Gastroesophageal sphincter (tissue), 3 donors: ENCODE measurements around the gene NHS.

Source experiments
- POLR2A ChIP-seq, 2 donors: fragments of 450-650 bp; IDR thresholded peaks; one replicate each; pipeline ENCODE4 v1.6.1; 2017; ENCODE audit warnings: antibody characterized with exemption in 2 of 2, mild to moderate bottlenecking in 2 of 2, moderate library complexity in 1 of 2
- POLR2AphosphoS5 ChIP-seq: sonication (generic); formaldehyde crosslinking; IDR thresholded peaks from one replicate; pipeline ENCODE4 v1.6.1; 2017; ENCODE audit warnings: antibody characterized with exemption
- TF ChIP-seq, protein P1 (sequence below), 4 experiments: fragments of 200-600 bp in 2 of 4; fragments of 450-650 bp in 2 of 4; sonication (generic) in 1 of 4; IDR thresholded peaks; one replicate each; pipeline ENCODE4 v1.5.1; 2017 to 2019; ENCODE audit warnings: antibody characterized with exemption in 4 of 4, mild to moderate bottlenecking in 2 of 4, moderate library complexity in 2 of 4

DNA sequence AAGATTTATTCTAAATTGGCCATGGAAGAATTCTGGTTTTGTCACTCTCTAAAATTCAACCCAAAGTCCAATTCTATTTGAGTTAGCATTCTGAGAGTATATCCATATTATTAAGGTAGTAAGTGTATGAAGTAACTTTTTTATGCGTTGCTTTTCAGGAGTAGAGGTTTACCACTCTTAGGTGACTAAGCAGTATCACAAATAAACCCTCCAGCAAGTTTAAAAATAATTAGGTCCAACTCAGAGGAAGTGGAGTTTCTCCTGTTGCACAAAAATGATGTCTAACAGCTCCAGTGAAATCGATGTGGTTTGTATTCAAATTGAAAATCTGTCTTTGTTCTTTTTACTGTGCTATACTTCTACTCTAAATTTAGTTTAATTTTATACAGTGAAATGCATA is 368.9 kb downstream of the NHS start:
- TF ChIP-seq, protein P1, sequence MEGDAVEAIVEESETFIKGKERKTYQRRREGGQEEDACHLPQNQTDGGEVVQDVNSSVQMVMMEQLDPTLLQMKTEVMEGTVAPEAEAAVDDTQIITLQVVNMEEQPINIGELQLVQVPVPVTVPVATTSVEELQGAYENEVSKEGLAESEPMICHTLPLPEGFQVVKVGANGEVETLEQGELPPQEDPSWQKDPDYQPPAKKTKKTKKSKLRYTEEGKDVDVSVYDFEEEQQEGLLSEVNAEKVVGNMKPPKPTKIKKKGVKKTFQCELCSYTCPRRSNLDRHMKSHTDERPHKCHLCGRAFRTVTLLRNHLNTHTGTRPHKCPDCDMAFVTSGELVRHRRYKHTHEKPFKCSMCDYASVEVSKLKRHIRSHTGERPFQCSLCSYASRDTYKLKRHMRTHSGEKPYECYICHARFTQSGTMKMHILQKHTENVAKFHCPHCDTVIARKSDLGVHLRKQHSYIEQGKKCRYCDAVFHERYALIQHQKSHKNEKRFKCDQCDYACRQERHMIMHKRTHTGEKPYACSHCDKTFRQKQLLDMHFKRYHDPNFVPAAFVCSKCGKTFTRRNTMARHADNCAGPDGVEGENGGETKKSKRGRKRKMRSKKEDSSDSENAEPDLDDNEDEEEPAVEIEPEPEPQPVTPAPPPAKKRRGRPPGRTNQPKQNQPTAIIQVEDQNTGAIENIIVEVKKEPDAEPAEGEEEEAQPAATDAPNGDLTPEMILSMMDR (IDR thresholded peaks at IDR 0.05), result no peak
- no peak for TF ChIP-seq POLR2AphosphoS5
- no peak for TF ChIP-seq POLR2A (IDR thresholded peaks at IDR 0.05)
